Thyroid gland (tissue), 4 donors: ENCODE measurements around the gene FOXL3. TPM values are rescaled to one million over a fixed set of nuclear protein-coding genes. Genes with fewer than 3 reads are reported as not detected.

Experiments
- DNase-seq, 2 donors: peaks; one replicate each; pipeline ENCODE4 v3.0.0-alpha.2; 2019
- H3K27ac ChIP-seq, 3 donors: fragments of 200-600 bp; sonication (generic); 1 replicate in 2 of 3; 2 replicates in 1 of 3; pipeline ENCODE4 v1.5.1; 2016 to 2019; ENCODE audit warnings: mild to moderate bottlenecking in 1 of 3, moderate library complexity in 1 of 3
- H3K27me3 ChIP-seq: fragments of 200-600 bp; sonication (generic); one replicate; pipeline ENCODE4 v1.5.1; 2019
- H3K36me3 ChIP-seq, 2 donors: fragments of 200-600 bp; sonication (generic); one replicate each; pipeline ENCODE4 v1.5.1; 2016 to 2019
- H3K4me1 ChIP-seq, 2 donors: fragments of 200-600 bp; sonication (generic); one replicate each; pipeline ENCODE4 v1.5.1; 2017 to 2019
- H3K4me3 ChIP-seq, 3 donors: fragments of 200-600 bp; sonication (generic); replicated peaks in 1 of 3; 1 replicate in 2 of 3; 2 replicates in 1 of 3; pipeline ENCODE4 v1.5.1; 2016; ENCODE audit warnings: mild to moderate bottlenecking in 1 of 3
- H3K9me3 ChIP-seq: fragments of 200-600 bp; sonication (generic); one replicate; pipeline ENCODE4 v1.5.1; 2017
- POLR2A ChIP-seq, 2 donors: fragments of 450-650 bp; IDR thresholded peaks; one replicate each; pipeline ENCODE4 v1.6.1; 2017; ENCODE audit warnings: antibody characterized with exemption in 2 of 2, mild to moderate bottlenecking in 2 of 2, moderate library complexity in 1 of 2
- WGBS, 2 donors: methylation state at CpG; one replicate each; pipeline ENCODE4 v1.1.5; 2017; 5-methylcytosine and 5-hydroxymethylcytosine counted together
- intact Hi-C: fragments of 100-400 bp; cut with DNase I; formaldehyde crosslinking; loops from one replicate; pipeline ENCODE4 v1.15.1; 2023
- total RNA-seq, 4 donors: library from RNA; depleted of rRNA; stranded (reverse); fragments of >200 nt; gene quantifications; one replicate each; pipeline ENCODE4 v1.2.3, GENCODE V29; 2016
- TF ChIP-seq, protein P1 (sequence below), 6 experiments: fragments of 200-600 bp in 3 of 6; fragments of 450-650 bp in 3 of 6; sonication (generic) in 3 of 6; IDR thresholded peaks; one replicate each; pipeline ENCODE4 v1.5.1; 2016 to 2019; ENCODE audit warnings: antibody characterized with exemption in 6 of 6, mild to moderate bottlenecking in 2 of 6, inconsistent platforms in 1 of 6, moderate library complexity in 1 of 6

The FOXL3 gene
- total RNA-seq, 4 donors from 2014 or later = not detected

DNA sequence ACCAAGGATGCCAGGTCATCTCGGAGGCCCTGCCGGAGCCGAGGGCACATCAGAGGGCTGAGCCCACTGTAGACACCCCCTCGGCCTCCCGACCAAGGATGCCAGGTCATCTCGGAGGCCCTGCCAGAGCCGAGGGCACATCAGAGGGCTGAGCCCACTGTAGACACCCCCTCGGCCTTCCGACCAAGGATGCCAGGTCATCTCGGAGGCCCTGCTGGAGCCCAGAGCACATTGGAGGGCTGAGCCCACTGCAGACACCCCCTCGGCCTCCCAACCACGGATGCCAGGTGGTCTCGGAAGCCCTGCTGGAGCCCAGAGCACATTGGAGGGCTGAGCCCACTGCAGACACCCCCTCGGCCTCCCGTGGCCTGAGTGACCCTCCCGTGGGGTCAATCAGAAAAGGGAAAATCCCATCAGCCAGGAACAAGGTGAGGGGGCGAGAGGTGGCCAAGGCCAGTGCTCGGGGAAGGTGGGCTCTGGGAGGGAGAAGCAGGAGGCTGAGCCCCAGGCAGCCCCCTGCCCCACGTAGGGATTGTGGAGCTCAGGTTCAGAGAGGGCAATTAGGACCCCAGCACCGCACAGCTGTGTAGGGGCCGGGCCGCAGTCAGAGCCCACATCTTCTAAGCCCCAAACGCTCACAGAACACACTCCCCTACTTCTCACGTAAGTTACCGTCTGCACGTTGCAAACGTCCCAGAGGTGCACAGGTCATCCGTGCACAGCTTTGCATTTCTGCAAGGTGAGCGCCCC lies 37.6 kb upstream of the FOXL3 start:
- H3K36me3 ChIP-seq = peaks cover 31 to 39% of the 10 kb centered on the region in 2 donors
- H3K4me3 ChIP-seq = no peak overlapping the region
- intact Hi-C loops = no loop called here
- no peak overlapping the region for H3K27ac ChIP-seq
- WGBS, 2 donors = 90 to 93% methylated on average over 16 to 17 of the region's 29 CpGs
- H3K4me1 ChIP-seq = no peaks in the 10 kb centered on the region
- H3K9me3 ChIP-seq = no peaks in the 10 kb centered on the region
- no peak for TF ChIP-seq POLR2A (IDR thresholded peaks at IDR 0.05)
- TF ChIP-seq, protein P1, sequence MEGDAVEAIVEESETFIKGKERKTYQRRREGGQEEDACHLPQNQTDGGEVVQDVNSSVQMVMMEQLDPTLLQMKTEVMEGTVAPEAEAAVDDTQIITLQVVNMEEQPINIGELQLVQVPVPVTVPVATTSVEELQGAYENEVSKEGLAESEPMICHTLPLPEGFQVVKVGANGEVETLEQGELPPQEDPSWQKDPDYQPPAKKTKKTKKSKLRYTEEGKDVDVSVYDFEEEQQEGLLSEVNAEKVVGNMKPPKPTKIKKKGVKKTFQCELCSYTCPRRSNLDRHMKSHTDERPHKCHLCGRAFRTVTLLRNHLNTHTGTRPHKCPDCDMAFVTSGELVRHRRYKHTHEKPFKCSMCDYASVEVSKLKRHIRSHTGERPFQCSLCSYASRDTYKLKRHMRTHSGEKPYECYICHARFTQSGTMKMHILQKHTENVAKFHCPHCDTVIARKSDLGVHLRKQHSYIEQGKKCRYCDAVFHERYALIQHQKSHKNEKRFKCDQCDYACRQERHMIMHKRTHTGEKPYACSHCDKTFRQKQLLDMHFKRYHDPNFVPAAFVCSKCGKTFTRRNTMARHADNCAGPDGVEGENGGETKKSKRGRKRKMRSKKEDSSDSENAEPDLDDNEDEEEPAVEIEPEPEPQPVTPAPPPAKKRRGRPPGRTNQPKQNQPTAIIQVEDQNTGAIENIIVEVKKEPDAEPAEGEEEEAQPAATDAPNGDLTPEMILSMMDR (IDR thresholded peaks at IDR 0.05) = no peak
- no peak for DNase-seq
- H3K27me3 ChIP-seq = no peaks in the 10 kb centered on the region

GRCh38 chr7:252981-253380 lies 37.0 kb upstream of the FOXL3 start:
- TF ChIP-seq POLR2A (IDR thresholded peaks at IDR 0.05) = no peak
- TF ChIP-seq, protein P1 (IDR thresholded peaks at IDR 0.05) = no peak
- Histone ChIP-seq H3K36me3 (peaks cover 32 to 35% of the 10 kb centered on the region in 2 donors), H3K9me3 (no peaks in the 10 kb centered on the region)

GRCh38 chr7:253581-254336 lies 36.2 kb upstream of the FOXL3 start:
- Histone ChIP-seq H3K4me3 (no peak overlapping the region), H3K27ac (no peak overlapping the region), H3K27me3 (no peaks in the 10 kb centered on the region), H3K4me1 (no peaks in the 10 kb centered on the region), H3K9me3 (no peaks in the 10 kb centered on the region), H3K36me3 (peaks cover 29 to 36% of the 10 kb centered on the region in 2 donors)
- 92 to 95% methylated on average over 35 to 41 of the region's 41 CpGs for WGBS, 2 donors
- TF ChIP-seq, protein P1 (IDR thresholded peaks at IDR 0.05) = no peak
- no peak for TF ChIP-seq POLR2A (IDR thresholded peaks at IDR 0.05)
- no peak for DNase-seq
- intact Hi-C loops = no loop called here

More at GRCh38 chr7:252981-253380, 37.0 kb upstream of the FOXL3 start:
- Histone ChIP-seq H3K27ac (no peak overlapping the region), H3K4me1 (no peaks in the 10 kb centered on the region), H3K27me3 (no peaks in the 10 kb centered on the region), H3K4me3 (no peak overlapping the region)
- DNase-seq = no peak
- intact Hi-C loops = no loop called here
- WGBS, 2 donors = 93 to 96% methylated on average over 22 of the region's 22 CpGs

- Histone ChIP-seq H3K9me3 (no peaks in the 10 kb centered on the region), H3K4me1 (no peaks in the 10 kb centered on the region), H3K4me3 (no peak overlapping the region), H3K36me3 (peaks cover 27 to 34% of the 10 kb centered on the region in 2 donors), H3K27ac (no peak overlapping the region), H3K27me3 (no peaks in the 10 kb centered on the region)
- WGBS, 2 donors = 94 to 95% methylated on average over 31 of the region's 31 CpGs
- DNase-seq = no peak
- intact Hi-C loops = no loop called here
- TF ChIP-seq, protein P1 (IDR thresholded peaks at IDR 0.05) = no peak
- TF ChIP-seq POLR2A (IDR thresholded peaks at IDR 0.05) = no peak
These were observed 35.5 kb upstream of the FOXL3 start for GRCh38 chr7:254337-255037.
